Stimulated activated CD8-positive, alpha-beta memory T cell treated with anti-CD3 and anti-CD28 coated beads, Interleukin-4, amount 100 ng/mL, for 1 hour (primary cell): Measurements from ENCODE around the gene POMT2.

Experiments
- DNase-seq, 2 donors: peaks; one replicate each; pipeline ENCODE4 v3.0.0-alpha.2; 2020; ENCODE audit warnings: low read depth in 2 of 2, low spot score in 1 of 2

POMT2 gene

DNA sequence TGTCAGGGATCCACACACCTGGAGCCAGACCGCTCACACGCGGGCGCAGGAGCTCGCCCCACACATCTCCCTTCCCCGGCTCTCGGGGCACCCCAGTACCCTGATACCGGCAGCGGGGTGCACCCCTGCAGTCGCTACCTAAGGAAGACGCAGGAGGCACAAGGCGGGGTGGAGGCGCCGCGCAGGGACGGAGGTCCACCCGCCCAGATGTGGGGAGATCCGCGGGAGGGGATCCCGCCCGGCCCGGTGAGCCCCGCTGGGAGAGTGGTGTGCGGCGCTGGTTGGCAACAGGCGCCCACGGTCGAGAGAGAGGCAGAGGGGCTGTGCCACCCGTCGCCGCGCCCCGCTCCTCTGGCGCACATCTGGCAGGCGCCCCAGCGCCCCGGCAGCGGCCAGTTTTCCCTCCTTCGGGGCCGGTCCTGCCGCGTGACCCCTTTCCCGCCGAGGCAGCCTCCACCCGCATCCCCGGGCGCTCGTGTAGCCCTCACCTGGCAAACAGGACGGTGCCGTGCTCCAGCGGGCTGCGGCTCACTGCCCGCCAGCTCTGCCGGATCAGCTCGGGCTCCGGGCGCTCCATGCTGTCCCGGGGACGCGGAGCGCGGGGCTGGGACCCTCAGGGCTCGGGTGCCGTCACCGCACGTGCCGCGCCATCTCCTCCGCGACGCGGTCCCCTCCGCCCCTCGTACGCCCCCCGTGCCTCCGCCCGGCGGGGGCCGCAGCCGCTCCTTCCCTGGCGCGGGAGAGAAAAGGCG is 50.1 kb downstream of the POMT2 start:
- DNase-seq = no peak

DNA sequence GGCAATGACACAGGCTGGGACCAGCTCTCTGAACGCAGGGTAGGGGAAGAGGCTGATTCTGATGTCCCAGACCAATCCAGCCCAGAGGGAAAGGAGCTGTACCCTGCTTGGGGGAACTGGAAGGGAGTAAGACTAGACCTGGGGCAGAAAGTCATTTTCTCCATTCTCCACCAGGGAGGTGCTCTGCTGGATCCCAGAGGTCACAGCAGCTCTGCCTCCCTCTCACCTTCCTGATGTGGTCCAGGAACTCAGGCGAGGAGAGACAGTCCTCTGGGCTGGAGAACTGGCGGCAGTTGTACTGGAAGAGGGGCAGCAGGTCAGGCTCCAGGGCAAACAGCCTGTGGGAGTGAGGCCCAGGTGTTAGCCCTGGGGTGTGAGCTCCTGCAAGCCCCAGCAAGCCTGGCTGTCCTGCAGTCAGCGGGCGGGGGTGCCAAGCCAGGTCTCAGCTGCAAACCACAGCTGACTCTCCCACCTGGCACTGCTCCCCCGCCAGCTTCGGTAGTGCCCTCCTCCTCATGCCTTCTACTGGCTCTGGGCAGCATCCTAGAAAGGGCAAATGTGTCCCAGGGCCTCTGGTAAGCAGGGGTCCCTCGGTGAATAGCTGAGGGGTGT is 51.6 kb downstream of the POMT2 start:
- DNase-seq = no peak

DNA sequence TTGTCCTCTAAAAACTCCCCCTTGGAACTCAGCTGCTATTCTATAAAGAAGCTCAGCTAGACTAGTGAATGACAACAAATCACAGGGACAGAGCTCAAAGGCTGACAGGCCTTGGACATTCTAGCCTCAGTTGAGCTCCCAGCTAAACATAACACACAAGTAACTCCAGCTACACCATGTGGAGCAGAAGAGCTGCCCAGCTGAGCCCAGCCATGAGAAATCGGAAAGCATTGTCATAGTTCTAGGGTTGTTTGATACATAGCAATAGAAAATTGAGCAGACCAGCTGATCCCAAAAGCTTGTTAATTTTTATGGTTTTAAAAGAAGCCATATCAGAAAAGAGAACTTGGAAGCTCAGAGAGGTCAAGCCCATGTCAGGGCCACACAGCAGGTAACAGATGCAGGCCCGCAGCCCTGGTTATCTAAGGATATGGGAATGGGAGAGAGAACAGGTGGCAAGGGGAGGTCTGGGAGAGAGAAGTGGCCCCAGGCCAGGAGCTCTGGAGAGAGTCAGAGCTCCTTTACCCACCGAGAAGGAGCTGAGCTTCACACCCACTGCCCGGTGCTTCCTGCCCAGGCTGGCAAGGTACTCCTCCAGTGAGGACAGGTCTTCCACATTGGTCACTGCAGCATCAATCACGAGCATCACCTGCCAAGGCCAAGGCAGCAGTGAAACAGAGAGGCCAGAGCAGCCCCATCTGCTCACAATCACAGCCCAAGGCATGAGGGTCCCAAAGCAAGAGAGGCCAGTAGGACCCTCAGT is 52.6 kb downstream of the POMT2 start:
- DNase-seq = no peak

DNA sequence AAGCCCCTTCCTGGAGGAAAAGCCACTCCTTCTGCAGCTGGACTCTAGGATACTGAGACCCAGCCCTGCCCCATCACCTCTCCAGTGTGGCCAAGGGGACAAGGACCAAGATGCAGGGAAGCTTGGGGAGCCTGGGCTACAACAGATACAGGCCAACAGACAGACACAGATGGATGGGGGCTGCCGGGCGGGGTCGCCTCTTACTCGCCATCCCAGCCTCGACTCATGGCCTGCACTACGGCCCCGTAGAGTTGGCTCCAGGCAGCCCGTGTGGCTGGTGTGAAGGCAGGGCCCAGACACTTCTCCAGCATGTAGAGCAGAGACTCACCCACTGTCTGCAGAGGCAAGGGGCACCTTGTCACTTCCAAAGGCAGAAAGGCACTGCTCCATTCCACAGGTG is 54.3 kb downstream of the POMT2 start:
- no peak for DNase-seq

DNA sequence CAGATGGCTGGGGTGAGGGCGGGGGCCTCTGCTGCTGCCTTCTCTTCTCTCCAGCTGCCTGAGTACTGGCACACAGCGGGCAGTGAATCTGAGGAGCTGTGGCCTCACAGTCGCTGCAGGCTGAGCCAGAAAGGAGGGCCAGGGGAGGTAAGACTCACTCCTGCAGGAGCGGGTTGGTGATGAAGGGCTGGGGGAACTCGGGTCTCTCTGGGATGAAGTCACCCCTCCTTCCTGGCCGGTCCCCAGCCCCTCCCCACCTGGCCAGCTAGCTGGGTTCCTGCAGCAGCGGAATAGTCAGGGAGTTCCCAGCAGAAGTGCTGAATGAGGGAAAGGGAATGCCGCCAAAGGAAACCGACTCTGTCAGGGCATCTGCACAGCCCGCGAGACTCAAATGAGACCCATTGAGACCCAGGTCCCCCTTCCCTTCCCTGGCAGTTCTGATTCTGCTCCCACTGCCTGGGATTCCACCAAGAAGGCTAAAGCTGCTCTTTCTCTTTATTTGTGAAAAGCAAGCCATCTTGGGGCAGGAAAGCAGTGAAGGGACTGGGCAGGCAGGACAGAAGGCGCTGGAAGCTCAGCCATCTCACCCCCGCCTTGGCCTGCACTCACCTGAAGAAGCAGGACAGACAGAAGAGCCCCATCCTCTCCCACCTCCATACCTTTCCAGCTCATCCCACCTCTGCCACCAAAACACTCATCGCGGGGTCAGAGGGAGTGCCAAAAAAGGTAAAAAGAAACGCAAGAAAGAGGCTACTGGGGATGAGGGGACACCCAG is 54.9 kb downstream of the POMT2 start:
- no peak for DNase-seq

DNA sequence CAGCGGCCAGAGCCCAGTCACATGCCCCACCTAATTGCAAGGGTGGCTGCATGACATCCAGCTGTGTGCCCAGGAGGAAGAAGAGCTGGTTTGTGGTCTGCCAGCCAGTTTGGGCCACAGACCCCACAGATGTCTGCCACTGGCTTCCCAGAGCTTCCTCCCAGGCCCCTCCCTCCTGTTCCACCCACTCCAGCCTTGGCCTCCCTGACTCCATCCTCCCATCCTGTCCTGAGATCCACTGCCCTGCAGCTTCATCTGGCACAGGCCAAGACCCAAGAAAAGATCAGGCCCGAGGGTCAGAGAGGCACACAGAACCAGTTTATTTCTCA is 55.5 kb downstream of the POMT2 start:
- DNase-seq = no peak

DNA sequence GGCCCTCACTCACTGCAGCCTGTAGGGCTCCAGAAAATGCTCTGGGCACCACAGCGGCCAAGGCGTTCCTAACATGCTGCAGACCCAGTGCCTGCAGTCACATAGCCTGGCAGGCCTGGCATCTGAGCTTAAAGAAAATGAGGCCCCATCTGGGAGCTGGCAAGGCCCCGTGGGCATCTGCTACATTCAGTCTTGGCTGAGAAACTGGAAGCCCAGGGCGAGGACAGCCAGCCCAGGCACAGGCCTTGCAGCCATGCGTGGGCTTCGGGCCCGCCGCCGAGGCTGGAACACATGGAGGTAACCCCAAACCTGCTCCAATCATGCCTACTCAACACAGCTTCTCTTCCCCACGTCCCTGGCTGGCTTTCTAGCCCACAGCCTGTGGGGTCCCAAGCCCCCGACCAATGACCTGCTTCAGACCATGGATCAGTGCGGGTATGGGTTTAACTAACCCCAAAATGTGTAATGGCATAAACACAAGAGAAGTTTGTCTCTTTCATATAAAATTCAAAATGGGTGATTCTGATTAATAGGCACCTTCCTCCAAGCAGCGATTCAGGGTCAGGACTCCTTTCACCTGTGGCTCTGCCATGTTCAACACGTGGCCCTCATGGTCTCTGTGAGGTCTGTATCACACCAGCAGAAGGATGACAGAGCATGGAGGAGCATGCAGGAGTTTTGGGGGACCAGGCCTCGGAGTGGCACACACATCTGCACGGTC is 56.1 kb downstream of the POMT2 start:
- DNase-seq = no peak

DNA sequence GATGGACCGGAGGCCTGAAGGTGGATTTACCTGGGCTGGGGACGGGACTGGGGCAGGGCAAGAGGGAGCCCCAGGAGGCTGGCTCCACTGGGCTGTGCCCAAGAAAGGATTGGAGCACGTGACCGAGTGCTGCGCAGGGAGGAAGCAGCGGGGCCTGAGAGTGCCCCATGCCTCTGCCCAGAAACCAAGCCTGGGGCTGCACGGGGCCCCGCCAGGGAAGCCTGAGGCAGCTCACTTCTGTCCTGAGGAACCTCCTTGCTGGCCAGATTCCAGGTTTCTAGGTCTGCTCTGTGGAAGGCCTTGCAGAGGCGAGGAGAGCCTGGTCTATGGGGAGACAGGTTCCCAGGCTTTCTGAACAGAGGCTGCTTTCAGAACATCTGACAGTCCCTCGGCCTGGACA is 60.1 kb downstream of the POMT2 start:
- DNase-seq = no peak

DNA sequence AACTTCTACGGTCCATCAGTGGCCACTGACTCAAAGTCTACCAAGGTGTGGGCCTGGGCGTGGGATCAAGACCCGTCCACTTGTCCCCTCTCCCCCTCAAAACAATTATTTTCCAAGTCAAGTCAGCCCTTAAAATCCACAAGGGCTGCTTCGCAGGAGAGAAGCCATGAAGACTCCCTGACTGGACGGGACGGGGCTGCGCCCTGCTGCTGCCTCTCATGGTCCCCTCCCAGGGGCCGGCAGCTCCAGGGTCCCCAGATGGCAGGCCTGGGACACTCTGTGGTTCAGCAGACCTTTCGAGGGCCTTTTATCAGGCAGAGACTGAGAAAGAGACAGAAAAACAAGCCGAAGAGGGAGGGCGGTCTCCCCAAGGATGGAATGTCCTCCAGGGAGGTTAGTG is 60.5 kb downstream of the POMT2 start:
- DNase-seq = no peak

DNA sequence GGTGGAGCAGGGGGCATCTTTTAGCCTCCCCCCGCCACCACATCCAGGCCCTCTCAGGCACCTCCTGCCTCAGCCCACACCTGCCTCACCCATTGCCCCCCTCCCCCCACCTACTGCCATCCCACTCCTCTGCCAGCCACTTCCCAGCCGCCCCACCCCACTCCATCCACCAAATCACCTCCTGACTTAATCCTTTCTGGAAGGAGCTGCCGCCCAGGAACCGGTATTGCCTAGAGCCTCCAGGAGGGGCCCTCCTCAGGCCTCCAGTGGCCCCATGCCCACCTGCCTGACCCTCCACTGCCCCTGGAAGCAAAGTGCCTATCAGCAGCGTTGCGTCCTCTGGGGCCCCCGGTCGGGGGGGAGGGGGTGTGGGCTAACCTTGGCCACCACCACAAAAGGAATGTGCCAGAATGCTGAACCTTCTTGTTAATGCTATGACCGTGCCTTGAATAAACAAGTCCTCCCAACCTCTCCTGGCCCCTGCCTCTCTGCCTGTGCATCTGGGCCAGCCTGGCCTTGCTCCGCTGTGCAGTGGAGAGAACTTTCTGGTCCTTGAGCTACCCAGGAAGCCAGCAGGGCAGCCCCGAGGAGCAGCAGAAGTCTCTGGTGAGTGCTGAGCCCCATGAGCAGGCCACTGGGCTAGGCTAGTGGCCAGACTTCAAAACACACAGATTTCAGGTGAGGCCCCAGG is 61.5 kb downstream of the POMT2 start:
- no peak for DNase-seq

DNA sequence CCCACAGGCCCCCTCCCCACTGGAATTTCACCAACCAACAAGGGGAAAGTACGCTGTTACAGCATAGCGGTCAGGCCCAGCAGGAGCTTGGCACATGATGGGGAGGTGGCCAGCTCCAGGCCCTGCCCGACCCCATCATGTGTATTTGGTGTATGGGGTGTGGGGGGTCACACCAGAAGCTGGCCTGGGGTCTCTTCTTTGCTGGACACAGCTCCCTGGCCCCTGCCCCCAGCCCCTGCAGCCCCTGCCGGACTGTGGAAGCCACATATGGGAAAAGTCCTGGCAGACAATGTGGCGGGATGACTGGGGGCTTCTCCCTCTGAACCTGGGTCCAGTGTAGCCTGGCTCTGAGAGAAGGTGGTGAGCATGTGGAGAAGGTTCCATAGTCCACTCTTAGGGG is 62.1 kb downstream of the POMT2 start:
- no peak for DNase-seq

DNA sequence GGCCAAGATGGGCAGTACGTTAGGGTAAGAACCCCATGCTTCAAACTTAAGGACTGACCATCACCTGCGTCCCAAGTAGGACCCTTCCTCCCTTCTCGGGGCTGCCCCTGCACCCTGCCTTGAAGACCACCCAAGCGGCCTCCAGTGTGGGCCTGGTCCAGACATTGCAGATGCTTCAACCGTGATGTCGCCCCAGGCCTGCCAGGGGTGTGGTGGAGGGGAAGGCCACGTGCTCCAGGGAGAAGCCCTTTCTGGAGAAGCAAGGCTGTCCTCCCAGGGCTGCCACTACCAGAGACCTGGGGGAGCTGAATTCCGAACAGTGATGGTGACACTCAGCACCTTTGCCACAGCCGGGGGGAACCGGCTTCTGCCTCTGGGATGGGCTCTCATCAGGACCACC is 63.0 kb downstream of the POMT2 start:
- no peak for DNase-seq

DNA sequence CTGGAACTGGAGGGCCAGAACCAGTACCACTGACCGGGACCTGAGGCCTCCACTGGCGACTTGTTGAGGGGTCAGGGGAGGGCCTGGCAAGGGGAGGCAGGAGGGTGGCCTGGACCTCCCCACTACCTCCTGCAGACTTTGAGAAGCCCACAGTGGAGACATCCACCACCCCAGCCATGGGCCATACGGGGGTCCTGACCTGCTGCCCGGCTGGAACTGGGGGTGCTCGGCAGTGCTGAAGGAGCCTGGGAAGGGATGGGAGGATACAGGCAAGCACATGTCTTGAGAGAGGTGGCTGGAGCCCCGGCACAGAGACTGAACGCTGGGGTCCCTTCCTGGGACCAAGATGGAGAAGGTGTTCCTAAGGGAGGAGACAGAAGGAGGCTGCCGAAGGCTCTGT is 64.0 kb downstream of the POMT2 start:
- no peak for DNase-seq

DNA sequence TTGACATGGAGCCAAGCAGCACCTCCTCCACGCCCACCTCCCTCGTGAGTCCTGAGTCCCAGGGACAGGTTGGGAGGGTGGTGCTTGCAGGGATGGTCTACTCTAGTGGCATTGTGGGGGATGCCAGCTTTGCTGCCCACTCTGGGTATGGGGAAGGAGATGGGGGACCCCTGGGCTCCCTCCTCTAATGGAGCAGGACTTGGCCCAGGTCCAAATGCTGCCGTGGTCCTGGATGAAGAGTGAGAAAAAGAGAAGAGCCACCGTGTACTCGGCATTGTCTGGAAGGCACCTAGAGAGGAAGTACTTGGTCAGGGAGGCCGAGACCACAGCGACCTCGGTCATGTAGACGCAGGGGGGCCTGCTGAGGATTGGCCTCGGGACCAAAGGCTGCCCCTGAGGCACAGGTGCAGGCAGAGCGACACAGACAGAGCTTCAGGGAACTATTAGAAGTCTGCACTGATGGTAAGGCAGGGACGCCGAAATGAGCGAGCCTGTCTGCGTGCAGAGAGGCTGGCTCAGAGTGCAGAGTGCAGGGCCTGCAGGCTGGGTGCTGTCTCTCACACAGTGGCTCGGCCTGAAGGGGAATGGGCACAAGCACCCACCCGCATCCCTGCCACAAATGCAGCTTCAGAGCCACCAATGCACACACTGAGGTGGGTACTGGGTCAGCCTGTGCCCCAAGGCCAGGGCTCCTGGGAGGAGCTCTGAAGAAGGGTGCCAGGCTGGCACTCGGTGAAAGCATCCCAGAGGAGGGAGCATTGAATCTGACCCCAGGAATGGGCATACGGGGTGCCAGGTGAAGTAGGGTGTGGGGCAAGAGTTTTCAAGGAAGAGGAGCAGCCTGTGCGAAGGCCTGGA is 67.1 kb downstream of the POMT2 start:
- DNase-seq = no peak

DNA sequence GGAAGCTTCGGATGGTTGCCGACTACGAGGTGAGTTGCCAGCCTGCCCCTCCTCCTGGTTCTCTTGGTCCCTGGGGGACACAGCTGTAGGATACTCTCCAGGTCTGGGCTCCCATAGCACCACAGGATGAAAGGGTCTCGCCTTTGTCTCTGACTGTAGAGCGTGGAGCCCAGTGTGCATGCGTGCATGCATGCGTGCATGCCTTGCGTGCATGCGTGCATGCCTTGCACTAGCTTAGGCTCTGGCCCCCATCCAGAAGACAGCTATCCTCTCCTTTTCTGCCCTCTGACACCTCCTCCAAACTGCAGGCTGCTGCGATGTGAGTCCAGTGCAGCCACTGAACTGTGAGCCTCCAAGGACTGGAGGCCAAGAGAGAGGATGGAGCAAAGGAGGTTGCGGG is 68.8 kb downstream of the POMT2 start:
- no peak for DNase-seq

DNA sequence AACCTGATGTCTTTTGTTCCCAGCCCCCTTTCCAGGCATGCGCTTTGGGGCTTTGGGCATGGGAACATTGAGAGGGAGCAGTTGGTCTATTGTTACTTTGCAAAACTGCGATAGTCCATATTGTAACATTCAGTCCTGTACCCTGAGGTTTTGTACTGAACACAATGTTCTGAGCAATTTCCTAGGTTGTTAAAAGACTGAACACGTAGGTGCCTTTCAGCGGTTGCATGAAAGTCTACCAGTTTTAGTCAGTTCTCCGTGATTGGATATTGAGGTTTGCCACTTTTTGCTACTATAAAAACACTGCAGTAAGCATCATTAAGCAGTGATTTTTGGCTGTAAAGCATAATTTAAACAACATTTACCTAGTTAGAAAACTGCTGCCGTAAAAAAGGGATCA is 69.8 kb downstream of the POMT2 start:
- no peak for DNase-seq

DNA sequence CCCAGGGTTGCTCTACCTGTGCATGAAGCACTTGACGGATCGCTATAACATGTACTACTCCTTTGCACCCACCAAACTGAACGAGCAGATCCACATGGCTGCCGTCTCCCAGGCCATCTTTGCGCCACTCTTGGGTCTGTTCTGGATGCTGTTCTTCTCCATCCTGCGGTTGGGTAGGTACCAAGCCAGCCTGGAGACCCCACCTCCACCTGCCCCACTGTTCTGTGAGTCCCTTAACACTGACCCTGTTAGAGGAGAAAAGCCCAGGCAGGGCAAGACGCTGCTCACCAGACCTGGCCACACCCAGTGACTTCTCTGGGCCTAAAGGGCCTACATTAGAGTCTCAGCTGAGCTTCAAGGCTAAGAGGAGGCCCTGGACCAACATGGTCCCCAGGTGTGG is 71.4 kb downstream of the POMT2 start:
- no peak for DNase-seq

DNA sequence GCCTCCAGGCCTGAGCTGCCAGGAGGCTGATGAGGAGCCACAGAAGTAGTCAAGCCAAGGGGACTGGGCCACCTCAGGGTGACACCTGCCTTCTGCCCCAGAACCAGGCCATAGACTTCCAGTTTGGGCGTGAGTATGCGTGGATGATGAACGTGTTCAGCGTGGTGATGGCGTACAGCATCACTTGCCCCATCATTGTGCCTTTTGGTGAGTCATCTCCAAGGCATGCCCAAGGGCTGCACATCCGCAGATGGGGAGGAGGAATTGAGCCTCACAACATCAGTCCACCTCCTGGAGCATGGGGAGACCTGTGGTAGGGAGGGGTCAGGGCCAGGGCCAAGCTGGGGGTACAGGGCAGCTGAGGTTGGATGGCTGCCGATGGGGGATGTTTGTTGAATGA is 72.0 kb downstream of the POMT2 start:
- DNase-seq = no peak

DNA sequence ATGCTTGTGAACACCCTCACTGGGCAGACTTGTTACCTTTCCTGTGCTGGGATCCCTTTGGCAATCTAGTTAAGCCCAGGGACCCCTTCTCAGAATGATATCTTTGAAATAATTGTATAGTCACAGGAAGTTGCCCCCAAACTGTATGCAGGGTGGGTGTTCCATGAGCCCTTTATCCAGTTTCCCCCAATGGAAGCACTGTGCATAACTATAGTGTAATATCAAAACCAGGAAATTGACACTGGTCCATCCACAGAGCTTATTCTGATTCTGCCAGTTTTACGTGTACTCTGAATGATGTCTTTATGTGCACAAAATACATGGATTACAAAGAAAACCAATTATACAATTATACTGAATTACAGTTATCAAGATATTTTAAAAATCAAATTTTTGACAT is 73.9 kb downstream of the POMT2 start:
- DNase-seq = no peak

DNA sequence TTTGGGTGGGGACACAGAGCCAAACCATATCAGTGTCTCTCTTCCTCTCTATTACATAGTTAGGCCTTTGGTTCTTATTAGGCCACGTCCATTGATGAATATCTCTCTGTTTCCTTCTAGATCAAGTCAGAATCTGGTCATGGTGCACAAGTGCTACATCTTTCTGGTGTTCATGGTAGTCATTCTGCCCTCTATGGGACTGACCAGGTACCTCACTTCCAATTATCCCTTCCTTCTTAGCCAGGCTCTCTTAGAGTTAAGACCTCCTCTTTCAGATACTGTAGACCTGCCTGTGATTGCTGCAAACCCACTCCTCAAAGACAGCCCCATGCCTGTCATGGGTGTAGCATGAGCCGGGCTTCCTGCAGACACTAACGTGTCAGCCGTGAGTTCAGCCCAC is 74.9 kb downstream of the POMT2 start:
- no peak for DNase-seq
